SU-DHL-6 (cell line): Measurements from ENCODE around the gene DDX51.

Experiments
- CTCF ChIP-seq: fragments of 200-600 bp; sonication (generic); IDR thresholded peaks from one replicate; pipeline ENCODE4 v1.5.1; 2017; ENCODE audit warnings: antibody characterized with exemption, mild to moderate bottlenecking, low read length, moderate library complexity; ENCODE audit not compliant: insufficient read depth, poor library complexity, severe bottlenecking
- EZH2phosphoT487 ChIP-seq: fragments of 200-600 bp; sonication (generic), shearing (Covaris generic); conservative IDR thresholded peaks from 2 replicates; pipeline ENCODE4 v1.6.1; 2018; ENCODE audit warnings: mild to moderate bottlenecking, antibody characterized with exemption, low read length, moderate library complexity, mixed read lengths

- TF ChIP-seq CTCF (no peak), EZH2phosphoT487 (no peak)
These were observed 16.5 kb upstream of the DDX51 start for GRCh38 chr12:132160601-132161035.
